Measurements from ENCODE around the gene IFT43.

The IFT43 gene

GRCh38 chr14:76045773-76046172, 60.2 kb downstream of the IFT43 start:
- Mint-ChIP-seq H3K27me3 (ENCODE audit: low read depth, poor library complexity) (no peaks in the 10 kb centered on the region), H3K36me3 (ENCODE audit: low read depth) (peaks cover 3% of the 10 kb centered on the region), H3K9me3 (no peaks in the 10 kb centered on the region), H3K4me3 (no peak overlapping the region), H3K4me1 (peaks cover 22% of the 10 kb centered on the region), H3K27ac (peak overlapping the region; percentile 21)
- DNase-seq: no peak
- no peak for TF ChIP-seq CTCF (IDR thresholded peaks at IDR 0.05)

GRCh38 chr14:76050250-76050649, 64.7 kb downstream of the IFT43 start:
- no peak overlapping the region for H3K27ac Mint-ChIP-seq
- H3K4me3 Mint-ChIP-seq: no peak overlapping the region
- no peaks in the 10 kb centered on the region for H3K9me3 Mint-ChIP-seq
- H3K27me3 Mint-ChIP-seq (ENCODE audit: low read depth, poor library complexity): no peaks in the 10 kb centered on the region
- no peak for DNase-seq
- H3K4me1 Mint-ChIP-seq: peaks cover 22% of the 10 kb centered on the region
- peaks cover 3% of the 10 kb centered on the region for H3K36me3 Mint-ChIP-seq (ENCODE audit: low read depth)
- TF ChIP-seq CTCF (IDR thresholded peaks at IDR 0.05): no peak

- DNase-seq: peak; percentile 70
- Mint-ChIP-seq H3K27me3 (ENCODE audit: low read depth, poor library complexity) (no peaks in the 10 kb centered on the region), H3K4me3 (no peak overlapping the region), H3K27ac (no peak overlapping the region), H3K9me3 (no peaks in the 10 kb centered on the region), H3K4me1 (peaks cover 15% of the 10 kb centered on the region), H3K36me3 (ENCODE audit: low read depth) (peaks cover 5% of the 10 kb centered on the region)
- peak; percentile 75 for TF ChIP-seq CTCF (IDR thresholded peaks at IDR 0.05)
Observed at GRCh38 chr14:76050797-76051392, 65.3 kb downstream of the IFT43 start.

GRCh38 chr14:76051717-76052465, 66.3 kb downstream of the IFT43 start:
- Mint-ChIP-seq H3K27me3 (ENCODE audit: low read depth, poor library complexity) (no peaks in the 10 kb centered on the region), H3K4me3 (no peak overlapping the region)

GRCh38 chr14:76053572-76054355, 68.2 kb downstream of the IFT43 start:
- Mint-ChIP-seq H3K9me3 (no peaks in the 10 kb centered on the region), H3K27me3 (ENCODE audit: low read depth, poor library complexity) (no peaks in the 10 kb centered on the region), H3K4me3 (no peak overlapping the region), H3K36me3 (ENCODE audit: low read depth) (peaks cover 8% of the 10 kb centered on the region), H3K27ac (no peak overlapping the region), H3K4me1 (no peaks in the 10 kb centered on the region)
- TF ChIP-seq CTCF (IDR thresholded peaks at IDR 0.05): no peak
- DNase-seq: no peak

More at GRCh38 chr14:76051717-76052465, 66.3 kb downstream of the IFT43 start:
- Mint-ChIP-seq H3K9me3 (no peaks in the 10 kb centered on the region), H3K36me3 (ENCODE audit: low read depth) (peaks cover 8% of the 10 kb centered on the region), H3K4me1 (peaks cover 11% of the 10 kb centered on the region), H3K27ac (no peak overlapping the region)
- DNase-seq: no peak
- TF ChIP-seq CTCF (IDR thresholded peaks at IDR 0.05): no peak
